GM19351 (cell line): Measurements from ENCODE around the gene EMC10.
"Not testable (repeated sequence)": the region's sequence is repeated elsewhere in the genome, so short reads cannot be mapped to it uniquely, and the experiment has no call there.

Experiments used
- ATAC-seq: cut with Tn5 transposase; IDR thresholded peaks from one replicate; pipeline ENCODE4 v1.9.1; 2021; ENCODE audit warnings: mild to moderate bottlenecking, moderate library complexity; ENCODE audit not compliant: unreplicated experiment

Gene EMC10

DNA sequence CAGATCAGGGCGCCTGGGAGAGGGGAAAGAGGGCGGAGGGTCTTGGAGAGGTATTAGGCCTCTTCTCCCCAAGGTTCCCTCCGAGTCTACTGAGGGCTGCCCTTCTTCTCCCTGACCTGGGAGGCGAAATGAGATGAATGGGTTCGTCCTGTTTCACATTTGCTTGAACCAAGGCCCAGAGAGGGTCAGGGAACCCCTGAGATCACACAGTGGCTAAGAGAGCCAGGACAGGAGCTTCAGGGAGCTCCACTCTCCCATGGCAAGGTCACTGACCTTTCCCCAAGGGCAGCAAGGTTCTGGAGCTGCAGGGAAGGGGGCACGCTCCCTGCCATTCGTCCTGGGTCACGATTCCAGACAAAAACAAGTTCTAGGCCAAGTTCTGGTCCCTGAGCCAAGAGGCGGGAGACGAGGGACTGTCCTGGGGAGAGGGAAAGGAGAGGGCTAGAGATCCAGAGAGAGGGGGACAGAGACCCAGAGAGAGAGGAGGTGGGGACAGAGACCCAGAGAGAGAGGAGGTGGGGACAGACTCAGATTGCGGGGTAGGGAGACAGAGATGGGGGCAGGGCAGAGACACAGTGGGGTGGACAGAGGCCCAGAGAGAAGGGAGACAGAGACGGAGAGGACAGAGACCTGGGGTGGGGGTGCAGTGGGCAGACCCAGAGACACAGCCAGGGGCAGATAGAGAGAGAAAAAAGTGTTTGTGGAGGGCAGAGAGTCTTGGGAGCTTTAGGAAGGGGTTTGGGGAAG is 36.9 kb downstream of the EMC10 start:
- ATAC-seq = no peak

DNA sequence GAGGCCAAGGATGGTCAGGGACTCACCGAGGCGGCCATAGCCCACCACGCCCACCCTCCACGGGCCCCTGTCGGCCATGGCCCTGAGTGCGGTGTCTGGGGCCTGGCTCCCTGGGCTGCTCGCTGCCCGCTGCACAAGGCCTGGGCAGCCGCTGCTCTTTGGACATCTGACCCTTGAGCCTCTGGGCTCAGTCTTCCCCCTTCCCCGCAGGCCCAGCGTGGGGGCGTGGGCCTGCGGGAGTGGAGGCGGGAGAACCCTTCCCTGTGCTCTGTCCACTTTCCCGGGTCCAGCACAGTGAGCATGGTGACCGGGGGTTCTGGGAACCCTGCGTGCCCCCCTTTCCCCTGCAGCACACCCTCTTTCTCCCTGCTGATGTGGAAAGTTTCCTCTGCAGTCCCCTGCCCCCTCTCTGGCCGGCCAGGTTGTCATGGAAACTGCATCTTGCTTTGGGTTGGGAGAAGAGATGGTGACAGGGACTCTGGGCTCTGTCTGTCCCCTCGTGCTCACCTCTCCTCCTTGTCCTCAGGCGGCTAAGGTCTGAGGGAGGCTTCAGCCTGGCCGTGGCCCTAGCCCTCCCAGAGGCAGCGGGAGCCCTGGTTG is 37.5 kb downstream of the EMC10 start, which contains the start of gene ASPDH:
TSS of gene ASPDH (minus strand) at position 168 of the 600 bp plus-strand sequence. CDS start at position 78, 90 bp downstream.
- ATAC-seq = no peak

DNA sequence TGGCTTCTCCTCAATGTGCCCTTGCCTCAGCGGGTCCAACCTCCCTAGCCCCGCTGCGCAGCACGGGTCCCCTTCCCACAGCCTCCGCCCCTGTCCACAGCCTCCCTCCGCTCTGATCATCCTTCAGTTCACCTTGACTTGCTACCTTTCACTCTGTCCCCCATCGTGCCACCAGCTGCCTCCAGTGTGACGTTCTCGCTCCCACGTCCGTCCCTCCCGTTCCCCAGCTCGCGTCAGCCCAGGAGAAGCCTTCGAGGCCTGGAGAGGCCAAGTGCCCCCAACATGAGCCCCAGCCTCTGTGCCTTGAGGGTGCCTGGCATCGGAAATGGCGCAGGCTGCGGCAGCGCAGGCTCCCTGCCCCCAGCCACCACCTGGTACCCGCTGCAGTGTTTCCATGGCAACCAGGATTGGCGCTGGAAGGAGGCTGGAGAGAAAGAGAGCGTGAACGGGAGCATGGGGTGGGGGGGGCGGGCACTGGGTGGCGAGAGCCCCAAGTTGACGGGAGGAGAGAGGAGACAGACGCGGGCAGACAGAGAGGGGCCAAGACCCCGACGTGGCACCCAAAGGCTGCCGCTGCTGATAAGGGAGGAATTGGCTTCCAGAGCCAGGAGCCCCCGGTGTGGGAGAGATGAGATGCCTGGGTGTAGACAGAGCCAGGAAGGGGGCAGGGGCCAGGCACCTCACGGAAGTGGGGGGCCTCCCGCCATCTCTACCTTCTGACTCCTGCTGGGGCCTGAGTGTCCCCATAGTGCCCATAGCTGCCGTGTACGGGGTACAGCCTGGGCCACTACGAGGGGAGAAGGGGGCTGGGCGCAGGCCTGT is 38.2 kb downstream of the EMC10 start:
- no peak for ATAC-seq

DNA sequence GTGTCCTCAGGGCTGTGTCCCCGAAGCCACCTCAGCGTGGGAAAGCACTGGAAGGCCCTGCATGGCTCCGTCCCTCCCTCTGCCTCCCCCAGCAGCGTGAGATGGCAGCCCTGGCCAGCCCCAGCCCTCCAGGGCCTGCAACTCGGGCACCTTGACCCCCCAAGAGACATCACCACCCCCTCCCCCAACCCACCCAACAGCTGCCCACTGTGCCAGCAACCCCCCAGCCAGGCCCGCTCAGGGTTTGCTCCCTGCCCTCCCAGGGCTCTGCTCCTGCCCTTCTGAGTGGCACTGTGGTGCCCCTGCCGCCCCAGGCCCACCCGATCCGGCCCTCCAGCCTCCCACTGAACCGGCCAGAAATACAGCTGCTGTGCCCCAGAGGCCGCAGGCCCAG is 38.9 kb downstream of the EMC10 start:
- ATAC-seq = no peak

DNA sequence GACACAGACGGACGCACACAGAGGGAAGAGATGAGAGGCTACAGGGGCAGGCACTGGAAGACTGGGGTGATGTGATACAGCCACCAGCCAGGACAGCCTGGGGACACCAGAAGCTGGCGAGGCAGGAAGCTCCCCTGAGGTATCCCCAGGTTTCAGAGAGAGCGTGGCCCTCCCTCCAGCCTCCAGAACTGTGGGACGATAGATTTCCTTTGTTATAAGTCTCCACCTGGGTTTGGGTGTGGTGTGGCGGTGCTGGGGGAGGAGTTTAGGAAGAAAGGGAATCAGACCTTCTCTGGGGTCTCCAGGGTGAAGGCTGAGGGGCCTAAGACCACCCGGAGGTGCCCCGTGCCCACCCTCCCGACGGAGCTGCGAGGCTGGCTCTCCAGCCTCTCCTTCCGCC is 40.1 kb downstream of the EMC10 start:
- no peak for ATAC-seq

DNA sequence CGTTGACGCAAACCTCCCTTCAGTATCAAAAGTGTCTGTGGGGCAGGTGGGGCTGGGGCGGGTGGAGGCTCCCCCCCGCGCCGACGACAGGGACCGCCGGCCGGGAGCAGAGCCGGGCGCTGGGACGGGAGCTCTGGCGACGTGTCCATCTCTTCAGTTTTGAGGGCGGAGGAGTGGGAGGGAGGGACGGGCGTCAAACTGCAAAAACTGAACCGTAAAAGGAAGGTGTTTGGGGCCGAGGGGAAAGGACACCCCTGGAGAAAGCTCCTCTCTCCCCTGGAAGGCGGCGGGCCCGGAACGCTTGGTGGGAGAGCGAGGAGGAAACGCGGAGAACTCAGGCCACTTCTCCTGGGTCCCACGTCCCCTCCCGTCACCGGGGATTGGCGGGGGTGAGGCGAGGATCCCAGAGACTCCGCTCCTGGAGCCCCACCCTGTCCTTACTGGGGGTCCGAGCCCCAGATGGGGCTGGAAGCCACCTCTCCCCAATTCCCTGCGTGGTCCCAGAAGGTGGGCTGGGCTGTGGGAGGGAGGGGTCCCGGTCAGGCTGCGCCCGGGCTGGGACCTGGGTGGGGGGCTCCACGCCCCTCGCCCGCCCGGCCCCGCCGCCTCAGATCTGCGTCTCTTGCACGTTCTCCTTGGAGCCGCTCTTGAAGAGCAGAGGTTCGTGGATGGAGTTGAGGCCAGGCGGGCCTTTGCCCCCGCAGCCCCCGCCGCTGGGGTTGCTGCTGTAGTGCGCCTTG is 40.8 kb downstream of the EMC10 start:
- ATAC-seq = no peak

DNA sequence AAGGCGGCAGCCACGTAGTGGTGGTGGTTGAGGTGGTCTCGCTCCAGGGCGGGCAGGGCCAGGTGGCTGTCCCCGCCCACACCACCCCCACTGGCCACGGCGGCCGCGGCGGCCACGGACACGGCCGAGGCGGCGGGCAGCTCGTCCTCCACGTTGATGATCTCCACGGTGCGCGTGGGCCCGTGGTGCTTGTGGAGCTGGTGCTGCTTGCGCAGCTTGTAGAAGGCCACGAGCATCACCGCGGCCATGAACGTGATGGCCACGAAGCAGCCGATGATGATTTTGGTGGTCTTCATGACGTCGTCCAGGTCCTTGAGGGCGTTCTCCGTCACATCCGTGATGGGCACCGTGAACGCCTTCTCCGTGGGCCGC is 41.4 kb downstream of the EMC10 start:
- ATAC-seq = no peak

DNA sequence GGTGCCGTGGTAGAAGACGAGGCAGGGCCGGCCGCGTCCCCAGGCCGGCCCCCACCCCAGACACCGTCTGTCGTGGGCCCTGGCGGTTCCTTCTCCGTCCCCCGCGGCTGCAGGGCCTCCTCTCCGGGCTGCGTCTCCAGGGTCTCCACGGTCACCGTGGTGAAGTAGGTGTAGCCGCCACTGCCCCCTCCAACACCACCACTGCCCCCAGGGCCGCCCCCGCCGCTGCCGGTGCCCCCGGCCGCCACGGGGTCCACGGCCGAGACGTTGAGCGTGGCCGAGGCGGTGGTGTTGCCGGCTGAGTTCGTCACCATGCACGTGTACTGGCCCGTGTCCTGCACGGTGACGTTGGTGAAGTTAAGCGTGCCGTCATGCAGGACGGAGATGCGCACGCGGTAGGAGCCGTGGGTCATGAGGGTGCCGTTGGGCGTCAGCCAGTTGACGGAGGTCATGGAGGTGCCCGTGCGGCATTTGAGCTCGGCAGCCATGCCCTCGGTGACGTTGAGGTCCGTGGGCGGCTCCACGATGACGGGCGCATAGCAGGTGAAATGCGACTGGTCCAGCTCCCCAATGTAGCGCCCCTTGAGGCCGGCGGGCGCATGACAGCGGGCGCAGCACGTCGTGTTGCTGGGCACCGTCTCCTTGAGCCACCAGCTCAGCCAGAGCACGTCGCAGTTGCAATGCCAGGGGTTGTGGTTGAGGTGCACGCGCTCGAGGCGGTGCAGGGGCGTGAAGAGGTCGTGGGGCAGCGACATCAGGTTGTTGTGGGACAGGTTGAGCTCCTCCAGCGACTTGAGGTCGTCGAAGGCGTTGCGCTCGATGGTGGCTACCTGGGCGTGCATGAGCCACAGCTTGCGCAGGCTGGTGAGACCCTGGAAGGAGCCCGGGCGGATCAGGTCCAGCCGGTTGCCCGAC is 42.0 kb downstream of the EMC10 start:
- ATAC-seq = no peak

DNA sequence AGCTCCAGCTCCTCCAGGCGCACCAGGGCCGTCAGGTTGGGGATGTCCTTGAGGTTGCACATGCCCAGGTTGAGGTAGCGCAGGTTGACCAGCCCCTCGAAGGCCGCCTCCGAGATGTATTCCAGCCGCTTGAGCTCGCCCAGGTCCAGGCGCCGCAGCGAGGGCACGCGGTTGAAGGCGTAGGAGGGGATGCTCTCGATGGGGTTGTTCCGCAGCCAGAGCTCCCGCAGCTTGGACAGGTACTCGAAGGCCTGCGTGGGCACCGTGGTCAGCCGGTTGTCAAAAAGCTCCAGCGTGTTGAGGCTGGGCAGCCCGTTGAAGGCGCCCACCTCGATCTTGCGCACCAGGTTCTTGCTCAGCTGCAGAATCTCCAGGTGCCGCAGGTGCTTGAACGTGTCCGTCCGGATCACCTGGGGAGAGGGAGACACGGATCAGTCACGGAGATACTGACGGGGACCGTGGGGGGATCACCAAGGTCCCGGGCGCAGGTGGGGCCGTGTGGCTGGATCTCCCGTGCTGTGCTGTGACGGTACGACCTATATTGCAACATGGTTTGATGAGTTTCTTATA is 42.8 kb downstream of the EMC10 start:
- ATAC-seq = no peak

DNA sequence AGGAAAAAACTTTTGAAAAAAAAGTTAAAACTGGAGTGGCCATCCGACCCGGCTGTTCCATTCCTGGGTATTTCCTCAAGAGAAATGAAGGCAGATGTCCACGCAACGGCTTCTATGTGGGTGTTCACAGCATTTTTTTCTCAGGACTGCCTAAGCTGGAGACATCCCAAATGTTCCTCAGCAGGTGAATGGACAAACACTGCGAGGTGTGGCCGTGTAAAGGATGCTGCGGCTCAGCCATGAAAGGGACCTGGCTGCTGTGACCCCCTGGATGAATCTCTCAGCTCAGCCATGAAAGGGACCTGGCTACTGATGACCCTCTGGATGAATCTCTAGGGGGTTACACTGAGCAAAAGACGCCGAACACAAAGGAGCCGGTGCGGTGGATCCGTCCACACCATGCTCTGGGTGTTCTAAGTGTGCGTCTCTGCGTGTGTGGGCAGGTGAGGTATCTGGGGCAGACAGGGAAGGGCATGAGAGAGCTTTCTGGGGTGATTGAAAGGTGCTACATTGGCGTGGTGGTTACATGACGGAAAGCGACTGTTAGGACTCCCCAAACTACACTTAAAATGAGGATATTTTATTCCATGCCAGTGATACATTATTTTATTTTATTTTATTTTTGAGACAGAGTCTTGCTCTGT is 44.6 kb downstream of the EMC10 start:
- ATAC-seq = no peak

DNA sequence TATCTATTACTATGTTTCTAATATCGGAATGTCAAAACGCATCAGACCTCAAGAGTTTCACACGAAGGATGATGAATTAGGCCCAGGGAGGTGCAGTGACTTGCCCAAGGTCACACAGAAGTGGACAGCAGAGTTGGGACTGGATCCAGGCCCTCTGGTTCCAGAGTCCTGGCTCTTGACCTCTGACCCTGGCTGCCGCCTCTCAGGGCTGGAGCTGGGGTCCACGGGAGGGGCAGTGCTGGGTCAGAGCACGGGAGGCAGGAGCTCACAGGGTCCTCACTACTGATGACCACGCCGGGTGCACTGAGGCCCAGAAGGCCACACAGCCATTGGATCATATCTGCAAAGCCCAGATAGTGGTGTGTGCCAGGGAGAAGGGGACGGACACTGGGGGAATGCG is 46.6 kb downstream of the EMC10 start:
- no peak for ATAC-seq

DNA sequence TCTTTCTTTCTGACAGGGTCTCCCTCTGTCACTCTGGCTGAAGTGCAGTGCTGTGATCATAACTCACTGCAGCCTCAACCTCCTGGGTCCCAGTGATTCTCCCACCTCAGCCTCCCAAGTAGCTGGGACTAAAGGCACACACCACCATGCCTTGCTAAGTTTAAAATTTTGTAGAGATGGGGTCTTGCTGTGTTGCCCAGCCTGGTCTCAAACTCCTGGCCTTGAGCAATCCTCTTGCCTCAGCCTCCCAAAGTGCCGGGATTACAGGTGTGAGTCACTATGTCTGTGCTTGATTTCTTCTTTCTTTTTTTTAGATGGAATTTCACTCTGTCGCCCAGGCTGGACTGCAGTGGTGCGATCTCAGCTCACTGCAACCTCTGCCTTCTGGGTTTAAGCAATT is 51.7 kb downstream of the EMC10 start:
- ATAC-seq = not testable (repeated sequence)

DNA sequence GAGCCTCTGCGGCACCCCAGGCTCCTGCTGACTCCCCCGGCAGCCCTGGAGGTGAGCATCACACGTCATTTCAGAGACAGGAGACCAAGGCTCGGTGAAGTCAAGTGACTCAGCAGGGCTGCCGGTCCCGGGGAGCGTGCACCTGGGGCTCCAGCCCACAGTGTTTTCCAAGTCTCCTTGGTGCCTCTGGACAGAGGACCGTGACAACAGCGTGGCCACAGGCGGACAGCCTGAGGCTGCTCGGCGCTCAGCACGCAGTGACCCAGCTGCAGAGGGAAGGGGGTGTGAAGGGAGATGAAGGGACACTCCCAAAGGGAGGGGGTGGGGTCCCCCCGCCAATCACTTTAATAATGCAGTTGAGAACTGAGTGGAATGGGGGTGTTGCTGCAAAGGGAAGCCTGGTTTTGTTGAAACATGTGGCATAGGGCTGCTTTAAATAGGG is 54.9 kb downstream of the EMC10 start:
- no peak for ATAC-seq

DNA sequence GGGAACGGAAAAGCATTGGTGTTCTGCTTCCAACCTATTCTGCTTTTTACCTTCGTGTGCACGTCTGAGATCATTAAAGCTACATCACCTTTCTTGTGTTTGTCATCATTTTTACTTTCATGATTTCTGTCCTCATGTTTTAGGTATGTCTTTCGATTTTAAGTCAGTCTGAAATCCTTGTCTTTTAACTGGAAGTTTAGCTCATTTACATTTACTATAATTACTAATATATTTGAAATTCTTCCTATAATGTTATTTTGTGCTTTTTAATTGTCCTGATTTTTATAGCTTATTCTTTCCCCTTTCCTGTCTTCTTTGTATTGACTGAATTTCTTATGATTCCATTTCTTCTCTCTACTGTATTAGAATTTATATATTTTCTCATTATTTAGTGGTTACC is 56.6 kb downstream of the EMC10 start:
- no peak for ATAC-seq

DNA sequence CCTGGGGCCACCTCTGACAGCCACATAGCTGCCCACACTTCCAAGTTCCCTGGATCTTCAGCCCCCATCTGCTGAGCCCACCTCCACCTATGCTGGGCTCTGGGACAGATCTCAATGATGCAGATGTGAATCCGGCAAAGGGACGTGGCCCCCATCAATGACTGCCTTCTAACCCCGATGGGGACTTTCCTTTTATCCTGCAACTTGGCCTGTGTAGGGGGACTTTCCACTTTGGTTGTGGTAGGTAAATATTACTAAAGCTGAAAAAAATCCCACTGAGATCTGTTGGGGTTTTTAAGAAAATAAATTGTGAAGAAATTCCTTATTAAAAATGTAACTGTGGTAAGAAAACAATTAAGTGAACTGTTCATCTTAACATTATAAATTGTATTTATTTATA is 58.2 kb downstream of the EMC10 start:
- no peak for ATAC-seq

DNA sequence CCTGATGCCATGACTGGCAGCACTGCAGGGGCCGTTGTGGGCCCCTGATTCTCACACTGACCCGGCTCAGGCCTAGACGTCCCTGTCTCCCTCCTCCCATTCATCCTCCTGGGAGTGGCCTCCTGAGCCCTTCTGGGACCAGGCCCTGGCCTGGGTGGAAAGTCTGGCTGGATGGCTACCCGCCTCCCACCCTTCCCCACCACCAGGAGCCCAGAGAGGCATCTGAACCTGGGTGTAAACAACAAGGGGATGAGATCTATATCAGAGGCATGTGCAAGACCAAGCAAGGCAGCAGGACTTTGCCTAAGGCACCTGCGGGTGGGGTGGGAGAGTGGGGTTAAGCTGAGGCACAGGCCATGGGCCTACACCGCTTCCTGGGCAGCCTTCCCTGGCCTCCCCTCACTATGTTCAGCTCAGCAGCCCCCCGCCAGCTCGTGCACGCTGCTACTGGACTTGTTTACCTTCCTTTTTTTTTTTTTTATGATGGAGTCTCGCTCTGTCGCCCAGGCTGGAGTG is 59.4 kb downstream of the EMC10 start:
- ATAC-seq = no peak

DNA sequence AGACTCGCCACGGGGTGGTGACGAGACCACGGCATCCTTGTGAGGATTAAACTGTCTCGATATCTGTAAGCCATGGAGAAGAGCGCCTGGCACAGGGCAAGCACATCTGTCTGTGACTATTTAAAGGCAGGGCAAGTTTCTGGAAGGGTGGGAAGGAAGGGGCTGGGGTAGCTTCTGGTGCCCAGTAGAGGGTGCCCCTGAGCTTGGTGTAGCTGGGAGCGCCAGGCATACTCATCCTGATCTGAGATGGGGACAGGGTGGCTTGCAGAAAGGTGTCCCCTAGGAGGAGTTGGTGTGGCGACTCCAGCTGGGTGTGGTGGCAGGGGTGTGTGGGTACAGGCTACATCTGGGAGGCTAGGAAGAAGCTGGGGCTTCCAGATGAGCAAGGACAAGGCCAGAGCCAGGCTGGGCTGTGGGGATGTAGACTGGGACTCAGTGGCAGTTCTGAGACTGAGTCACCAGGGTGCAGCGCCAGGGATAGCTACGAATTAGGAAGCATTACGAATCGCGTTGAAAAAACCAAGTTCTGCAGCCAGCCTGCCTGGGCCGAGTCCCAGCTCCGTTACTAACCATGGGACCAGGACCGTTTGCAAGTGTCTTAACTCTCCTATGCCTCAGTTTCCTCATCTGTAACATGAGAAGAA is 60.5 kb downstream of the EMC10 start:
- no peak for ATAC-seq

DNA sequence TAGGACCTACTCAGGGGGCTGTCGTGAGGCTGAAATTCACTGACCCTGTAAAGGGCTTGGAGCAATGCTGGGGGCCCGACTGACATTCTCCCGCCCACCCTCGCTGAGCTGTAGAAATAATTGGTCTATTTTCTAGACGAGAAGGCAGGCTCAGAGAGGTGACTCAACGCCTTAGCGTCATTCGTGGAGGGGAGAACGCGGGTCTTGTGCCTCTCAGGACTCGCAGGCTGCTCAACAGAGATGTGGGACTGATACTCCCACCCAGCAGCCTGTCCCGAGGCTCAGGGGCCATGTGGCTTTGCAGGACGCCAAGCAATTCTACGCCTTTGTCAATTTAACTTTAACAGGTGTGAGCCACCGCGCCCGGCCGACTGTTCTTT is 61.0 kb downstream of the EMC10 start:
- no peak for ATAC-seq
